ENCODE data around the gene EGFLAM. TPM values are rescaled to one million over a fixed set of nuclear protein-coding genes. Genes with fewer than 3 reads are reported as not detected.

Gene EGFLAM
- total RNA-seq, 2 experiments from 2014 or later: not detected

DNA sequence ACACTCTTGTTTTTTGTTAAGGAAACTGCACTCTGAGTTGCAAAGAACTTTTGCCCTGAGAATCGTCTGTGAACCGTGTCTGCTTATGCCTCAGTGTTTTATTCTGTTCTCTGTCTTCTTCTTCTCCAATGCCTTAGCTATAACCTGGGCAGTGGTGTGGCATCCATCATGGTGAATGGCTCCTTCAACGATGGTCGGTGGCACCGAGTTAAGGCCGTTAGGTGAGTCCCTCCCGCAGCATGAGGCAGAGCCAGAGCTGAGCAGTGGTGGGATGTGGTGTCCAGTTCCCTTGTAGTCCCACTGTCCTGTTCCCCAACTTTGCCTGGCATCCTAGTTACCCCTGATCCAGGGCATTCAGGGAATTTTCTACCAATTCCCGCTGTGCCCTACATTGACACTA, 199.8 kb downstream of the EGFLAM start:
- no peaks in the 10 kb centered on the region for H3K9me3 Mint-ChIP-seq
- H3K4me3 Mint-ChIP-seq: no peak overlapping the region
- DNase-seq (no peak), ATAC-seq (no peak)
- POLR2A ChIA-PET: no interaction called here
- intact Hi-C loops (cut with micrococcal nuclease): no loop called here
- no peaks in the 10 kb centered on the region for H3K36me3 Mint-ChIP-seq (ENCODE audit: low read depth)
- TF ChIP-seq, protein P1, sequence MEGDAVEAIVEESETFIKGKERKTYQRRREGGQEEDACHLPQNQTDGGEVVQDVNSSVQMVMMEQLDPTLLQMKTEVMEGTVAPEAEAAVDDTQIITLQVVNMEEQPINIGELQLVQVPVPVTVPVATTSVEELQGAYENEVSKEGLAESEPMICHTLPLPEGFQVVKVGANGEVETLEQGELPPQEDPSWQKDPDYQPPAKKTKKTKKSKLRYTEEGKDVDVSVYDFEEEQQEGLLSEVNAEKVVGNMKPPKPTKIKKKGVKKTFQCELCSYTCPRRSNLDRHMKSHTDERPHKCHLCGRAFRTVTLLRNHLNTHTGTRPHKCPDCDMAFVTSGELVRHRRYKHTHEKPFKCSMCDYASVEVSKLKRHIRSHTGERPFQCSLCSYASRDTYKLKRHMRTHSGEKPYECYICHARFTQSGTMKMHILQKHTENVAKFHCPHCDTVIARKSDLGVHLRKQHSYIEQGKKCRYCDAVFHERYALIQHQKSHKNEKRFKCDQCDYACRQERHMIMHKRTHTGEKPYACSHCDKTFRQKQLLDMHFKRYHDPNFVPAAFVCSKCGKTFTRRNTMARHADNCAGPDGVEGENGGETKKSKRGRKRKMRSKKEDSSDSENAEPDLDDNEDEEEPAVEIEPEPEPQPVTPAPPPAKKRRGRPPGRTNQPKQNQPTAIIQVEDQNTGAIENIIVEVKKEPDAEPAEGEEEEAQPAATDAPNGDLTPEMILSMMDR (IDR thresholded peaks at IDR 0.05): no peak
- CTCF ChIA-PET: interaction anchor here (1.0 kb wide), 1 partner anchor 16 kb away, joined by 5 read pairs; no protein-coding TSS in a partner anchor
- peaks cover 17% of the 10 kb centered on the region for H3K4me1 Mint-ChIP-seq (ENCODE audit: low read depth)
- H3K27ac Mint-ChIP-seq: no peak overlapping the region
- H3K27me3 Mint-ChIP-seq: peaks cover 62% of the 10 kb centered on the region

DNA sequence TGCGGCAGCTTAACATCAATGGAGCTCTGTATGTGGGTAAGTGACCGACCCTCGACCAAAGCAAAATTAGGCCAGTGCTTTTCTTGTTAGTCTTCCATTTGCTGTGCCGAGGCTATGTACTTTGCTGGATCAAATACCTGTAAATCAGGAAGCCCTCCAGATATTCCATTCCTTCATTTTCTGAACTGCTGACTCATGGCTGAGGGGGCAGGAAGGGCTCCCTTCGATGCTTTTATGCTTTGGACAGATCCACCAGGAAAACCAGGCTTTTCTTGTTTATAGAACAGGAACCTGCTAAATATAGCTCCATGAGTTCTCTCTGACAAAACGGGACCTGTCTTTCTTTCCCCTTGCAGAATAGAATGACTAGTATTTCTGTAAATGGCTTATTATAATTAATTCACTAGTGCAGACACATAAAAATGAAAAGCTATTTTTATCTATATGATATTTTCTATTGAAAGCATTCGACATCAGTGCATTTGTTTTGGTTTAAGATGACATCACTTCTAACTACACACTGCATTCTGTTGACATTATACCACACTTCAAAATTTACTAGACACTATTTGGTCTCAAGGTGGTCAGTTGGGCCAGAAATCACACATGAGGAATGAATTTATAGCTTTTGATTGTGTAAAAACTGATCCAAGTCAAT, 204.7 kb downstream of the EGFLAM start:
- CTCF ChIA-PET: interaction anchor here (2.0 kb wide), 1 partner anchor 21 kb away, joined by 11 read pairs; no protein-coding TSS in a partner anchor
- intact Hi-C loops (cut with micrococcal nuclease): no loop called here
- H3K4me3 Mint-ChIP-seq: no peak overlapping the region

DNA sequence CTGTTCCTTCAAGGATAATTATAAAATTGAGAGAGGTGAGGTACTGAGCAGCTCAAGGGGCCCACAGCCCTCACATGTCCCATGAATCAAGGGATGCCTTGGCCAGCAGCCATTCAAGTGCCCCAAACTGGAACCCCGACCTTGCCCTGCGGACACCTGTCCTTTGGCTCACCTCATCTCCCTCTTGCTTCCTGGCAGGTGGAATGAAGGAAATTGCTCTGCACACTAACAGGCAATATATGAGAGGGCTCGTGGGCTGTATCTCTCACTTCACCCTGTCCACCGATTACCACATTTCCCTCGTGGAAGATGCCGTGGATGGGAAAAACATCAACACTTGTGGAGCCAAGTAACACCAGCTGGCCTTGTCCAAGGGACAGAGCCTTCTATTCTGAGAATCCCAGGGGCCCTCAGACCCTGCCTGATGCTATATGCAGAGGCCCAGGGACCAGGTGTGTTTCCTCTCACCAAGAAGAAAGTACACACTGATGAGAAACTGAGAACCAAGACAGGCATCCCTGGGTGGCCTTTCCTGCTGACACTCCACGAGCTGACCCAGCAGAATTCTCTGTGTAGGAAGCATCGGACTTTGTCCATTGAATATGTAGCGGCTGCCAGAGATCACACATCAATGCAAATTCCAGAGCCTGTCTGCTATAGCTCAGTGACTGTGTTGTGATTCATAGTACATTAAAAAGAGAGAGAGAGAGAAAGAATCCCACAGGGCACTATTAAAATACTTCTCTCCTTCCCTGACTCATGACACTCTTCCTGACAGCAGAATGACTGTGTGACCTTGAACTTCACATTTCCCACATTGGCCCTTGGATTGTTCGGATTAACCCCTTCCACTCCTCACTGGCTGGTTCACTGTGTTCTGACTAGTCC, 205.5 kb downstream of the EGFLAM start:
- ChIA-PET POLR2A (no interaction called here), CTCF (interaction anchor here (2.0 kb wide), 1 partner anchor 22 kb away, joined by 11 read pairs; no protein-coding TSS in a partner anchor)
- intact Hi-C loops (cut with micrococcal nuclease): no loop called here
- Mint-ChIP-seq H3K9me3 (no peaks in the 10 kb centered on the region), H3K27me3 (peaks cover 42% of the 10 kb centered on the region), H3K36me3 (ENCODE audit: low read depth) (no peaks in the 10 kb centered on the region), H3K4me3 (no peak overlapping the region), H3K4me1 (ENCODE audit: low read depth) (no peaks in the 10 kb centered on the region), H3K27ac (no peak overlapping the region)
- ATAC-seq (no peak), DNase-seq (no peak)
- TF ChIP-seq, protein P1 (IDR thresholded peaks at IDR 0.05): no peak

More for the DNA sequence above, 204.7 kb downstream of the EGFLAM start:
- Mint-ChIP-seq H3K27me3 (peaks cover 42% of the 10 kb centered on the region), H3K9me3 (no peaks in the 10 kb centered on the region), H3K36me3 (ENCODE audit: low read depth) (no peaks in the 10 kb centered on the region), H3K27ac (no peak overlapping the region), H3K4me1 (ENCODE audit: low read depth) (no peaks in the 10 kb centered on the region)
- TF ChIP-seq, protein P1 (IDR thresholded peaks at IDR 0.05): no peak
- POLR2A ChIA-PET: no interaction called here
- no peak for ATAC-seq
- DNase-seq: no peak

- Mint-ChIP-seq H3K27me3 (peaks cover 38% of the 10 kb centered on the region), H3K9me3 (no peaks in the 10 kb centered on the region), H3K36me3 (ENCODE audit: low read depth) (no peaks in the 10 kb centered on the region), H3K4me1 (ENCODE audit: low read depth) (no peaks in the 10 kb centered on the region), H3K4me3 (no peak overlapping the region), H3K27ac (no peak overlapping the region)
- TF ChIP-seq, protein P1 (IDR thresholded peaks at IDR 0.05): no peak
- DNase-seq: no peak
- intact Hi-C loops (cut with micrococcal nuclease): no loop called here
- ChIA-PET CTCF (interaction anchor here (0.7 kb wide), 1 partner anchor 23 kb away, joined by 3 read pairs; no protein-coding TSS in a partner anchor), POLR2A (no interaction called here)
- no peak for ATAC-seq
Measured at GRCh38 chr5:38465061-38465460, 206.7 kb downstream of the EGFLAM start.

Measured in activated CD8-positive, alpha-beta T cell treated with anti-CD3 and anti-CD28 coated beads for 36 hours (primary cell).